ENCODE results near the gene RPH3AL.

- no peak for TF ChIP-seq TAF1 (IDR thresholded peaks at IDR 0.05; ENCODE audit: borderline replicate concordance, low read depth, low read length)
- TF ChIP-seq POLR2AphosphoS5 (IDR thresholded peaks at IDR 0.05; ENCODE audit: low read depth, low read length) = no peak
These were observed 42.6 kb upstream of the RPH3AL start for GRCh38 chr17:395179-395578.

Data from GM12892 (cell line).